Hepatocyte (in vitro differentiated cells): ENCODE measurements around the gene TMEM9B. TPM values are rescaled to one million over a fixed set of nuclear protein-coding genes. Genes with fewer than 3 reads are reported as not detected.

Experiments used
- DNase-seq: peaks from one replicate; pipeline ENCODE4 v3.0.0-alpha.2; 2016; ENCODE audit warnings: low spot score
- H2AFZ ChIP-seq: fragments of 200-600 bp; sonication (generic); 2 replicates; pipeline ENCODE4 v1.6.0; 2016; ENCODE audit warnings: antibody characterized with exemption, mild to moderate bottlenecking
- H3K27ac ChIP-seq: fragments of 200-600 bp; sonication (generic); 2 replicates; pipeline ENCODE4 v1.5.1; 2016; ENCODE audit warnings: mild to moderate bottlenecking
- H3K27me3 ChIP-seq: fragments of 200-600 bp; sonication (generic); 2 replicates; pipeline ENCODE4 v1.6.1; 2016
- H3K36me3 ChIP-seq: fragments of 200-600 bp; sonication (generic); replicated peaks from 2 replicates; pipeline ENCODE4 v1.5.1; 2016; ENCODE audit warnings: low read depth; ENCODE audit not compliant: insufficient read depth
- H3K4me1 ChIP-seq: fragments of 200-600 bp; sonication (generic); 2 replicates; pipeline ENCODE4 v1.5.1; 2016; ENCODE audit warnings: mild to moderate bottlenecking, moderate library complexity; ENCODE audit not compliant: insufficient read depth
- H3K4me2 ChIP-seq: fragments of 200-600 bp; sonication (generic); 2 replicates; pipeline ENCODE4 v1.6.0; 2016
- H3K4me3 ChIP-seq: fragments of 200-600 bp; sonication (generic); 2 replicates; pipeline ENCODE4 v1.5.1; 2016; ENCODE audit warnings: mild to moderate bottlenecking
- H3K79me2 ChIP-seq: fragments of 200-600 bp; sonication (generic); 2 replicates; pipeline ENCODE4 v1.6.0; 2017; ENCODE audit warnings: mild to moderate bottlenecking
- H3K9me2 ChIP-seq: fragments of 200-600 bp; sonication (generic); replicated peaks from 2 replicates; pipeline ENCODE4 v1.6.0; 2017; ENCODE audit warnings: mild to moderate bottlenecking; ENCODE audit not compliant: insufficient read depth
- H3K9me3 ChIP-seq: fragments of 200-600 bp; sonication (generic); 2 replicates; pipeline ENCODE4 v1.5.1; 2016; ENCODE audit warnings: low read depth, mild to moderate bottlenecking
- H4K20me1 ChIP-seq: fragments of 200-600 bp; sonication (generic); 2 replicates; pipeline ENCODE4 v1.6.0; 2016; ENCODE audit warnings: mild to moderate bottlenecking; ENCODE audit not compliant: insufficient read depth, poor library complexity, severe bottlenecking
- EZH2 ChIP-seq: fragments of 200-600 bp; sonication (generic); IDR thresholded peaks from 2 replicates; pipeline ENCODE4 v1.6.1; 2016; ENCODE audit warnings: antibody characterized with exemption, mild to moderate bottlenecking, borderline replicate concordance
- EZH2phosphoT487 ChIP-seq: fragments of 200-600 bp; sonication (generic); IDR thresholded peaks from one replicate; pipeline ENCODE4 v1.6.1; 2018; ENCODE audit warnings: antibody characterized with exemption, mild to moderate bottlenecking, low read depth, moderate library complexity; ENCODE audit not compliant: unreplicated experiment, severe bottlenecking
- WGBS: methylation state at CpG from one replicate; pipeline ENCODE4 v1.1.6; 2016; ENCODE audit warnings: low lambda C conversion rate; ENCODE audit errors: missing lambda C conversion rate; 5-methylcytosine and 5-hydroxymethylcytosine counted together
- polyA plus RNA-seq: library from polyadenylated mRNA; unstranded; fragments of >200 nt; fragmentation: Nextera tagmentation; extraction: Ambion mirVana; gene quantifications from 2 replicates; pipeline ENCODE4 v1.2.1, GENCODE V29; 2016
- total RNA-seq: library from RNA; depleted of rRNA; stranded (reverse); fragments of >200 nt; gene quantifications from 2 replicates; pipeline ENCODE4 v1.2.3, GENCODE V29; 2014
- TF ChIP-seq, protein P1 (sequence below): fragments of 200-600 bp; sonication (generic); IDR thresholded peaks from 2 replicates; pipeline ENCODE4 v1.5.1; 2016; ENCODE audit warnings: antibody characterized with exemption, mild to moderate bottlenecking; ENCODE audit not compliant: poor library complexity

TMEM9B gene
- total and polyA plus RNA-seq, 2 experiments from 2014 or later: 47.4 to 69.6 TPM

DNA sequence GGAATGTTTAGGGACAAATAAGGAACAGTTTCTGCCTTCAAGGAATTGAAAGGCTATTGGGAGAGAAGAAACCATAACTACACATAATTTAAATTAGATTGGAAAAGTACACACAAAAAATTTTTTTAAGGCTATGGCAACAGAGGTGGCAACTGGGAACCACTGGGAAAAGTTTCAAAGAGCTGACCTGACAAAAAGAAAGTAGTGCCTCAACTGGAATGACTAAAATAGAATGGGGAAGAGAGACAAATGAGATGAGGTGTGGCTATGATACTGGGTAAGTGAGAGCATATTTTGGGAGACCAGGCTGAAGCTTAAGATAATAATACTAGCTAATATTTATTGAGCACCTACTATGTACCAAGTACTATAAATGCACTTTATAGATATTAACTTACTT is 56.1 kb downstream of the TMEM9B start:
- no peak overlapping the region for H3K27ac ChIP-seq
- peaks cover 3% of the 10 kb centered on the region for H3K27me3 ChIP-seq
- DNase-seq: no peak
- H3K4me3 ChIP-seq: no peak overlapping the region
- no peak for TF ChIP-seq EZH2phosphoT487
- TF ChIP-seq EZH2: no peak
- TF ChIP-seq, protein P1, sequence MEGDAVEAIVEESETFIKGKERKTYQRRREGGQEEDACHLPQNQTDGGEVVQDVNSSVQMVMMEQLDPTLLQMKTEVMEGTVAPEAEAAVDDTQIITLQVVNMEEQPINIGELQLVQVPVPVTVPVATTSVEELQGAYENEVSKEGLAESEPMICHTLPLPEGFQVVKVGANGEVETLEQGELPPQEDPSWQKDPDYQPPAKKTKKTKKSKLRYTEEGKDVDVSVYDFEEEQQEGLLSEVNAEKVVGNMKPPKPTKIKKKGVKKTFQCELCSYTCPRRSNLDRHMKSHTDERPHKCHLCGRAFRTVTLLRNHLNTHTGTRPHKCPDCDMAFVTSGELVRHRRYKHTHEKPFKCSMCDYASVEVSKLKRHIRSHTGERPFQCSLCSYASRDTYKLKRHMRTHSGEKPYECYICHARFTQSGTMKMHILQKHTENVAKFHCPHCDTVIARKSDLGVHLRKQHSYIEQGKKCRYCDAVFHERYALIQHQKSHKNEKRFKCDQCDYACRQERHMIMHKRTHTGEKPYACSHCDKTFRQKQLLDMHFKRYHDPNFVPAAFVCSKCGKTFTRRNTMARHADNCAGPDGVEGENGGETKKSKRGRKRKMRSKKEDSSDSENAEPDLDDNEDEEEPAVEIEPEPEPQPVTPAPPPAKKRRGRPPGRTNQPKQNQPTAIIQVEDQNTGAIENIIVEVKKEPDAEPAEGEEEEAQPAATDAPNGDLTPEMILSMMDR: no peak
- no peaks in the 10 kb centered on the region for H3K36me3 ChIP-seq
- H3K9me2 ChIP-seq: no peaks in the 10 kb centered on the region
- no peaks in the 10 kb centered on the region for H3K9me3 ChIP-seq
- peaks cover 14% of the 10 kb centered on the region for H3K4me1 ChIP-seq
- H4K20me1 ChIP-seq: no peaks in the 10 kb centered on the region
- H3K79me2 ChIP-seq: peaks cover 10% of the 10 kb centered on the region
- H2AFZ ChIP-seq: no peak overlapping the region
- no peak overlapping the region for H3K4me2 ChIP-seq

DNA sequence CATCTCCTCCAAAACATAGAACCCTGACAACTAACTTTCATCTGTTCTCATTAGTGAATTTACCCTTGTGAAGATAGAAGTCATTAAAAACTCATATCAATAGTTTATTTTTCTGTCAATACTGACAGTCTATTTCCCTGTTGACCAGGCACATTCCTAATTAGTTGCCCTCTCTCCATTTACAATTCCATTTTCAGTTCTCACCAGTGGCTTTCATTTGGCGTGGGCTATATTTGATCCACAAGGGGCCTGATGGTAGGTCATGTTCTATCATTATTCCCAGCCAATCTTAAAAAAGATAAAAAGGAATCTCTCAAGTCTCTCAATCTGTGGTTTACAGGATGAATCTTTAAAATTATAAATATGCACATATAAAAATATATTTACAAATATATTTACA is 57.1 kb downstream of the TMEM9B start:
- DNase-seq: no peak
- no peak overlapping the region for H3K4me3 ChIP-seq
- H3K36me3 ChIP-seq: no peaks in the 10 kb centered on the region
- H3K27me3 ChIP-seq: peaks cover 3% of the 10 kb centered on the region
- H3K4me1 ChIP-seq: peaks cover 9% of the 10 kb centered on the region
- TF ChIP-seq EZH2phosphoT487 (no peak), EZH2 (no peak)
- TF ChIP-seq, protein P1: no peak
- no peaks in the 10 kb centered on the region for H4K20me1 ChIP-seq
- no peaks in the 10 kb centered on the region for H3K9me2 ChIP-seq
- 89% methylated on average over 1 of the region's 1 CpG for WGBS
- no peak overlapping the region for H2AFZ ChIP-seq
- H3K9me3 ChIP-seq: no peaks in the 10 kb centered on the region
- no peak overlapping the region for H3K4me2 ChIP-seq
- H3K79me2 ChIP-seq: peaks cover 3% of the 10 kb centered on the region
- no peak overlapping the region for H3K27ac ChIP-seq

DNA sequence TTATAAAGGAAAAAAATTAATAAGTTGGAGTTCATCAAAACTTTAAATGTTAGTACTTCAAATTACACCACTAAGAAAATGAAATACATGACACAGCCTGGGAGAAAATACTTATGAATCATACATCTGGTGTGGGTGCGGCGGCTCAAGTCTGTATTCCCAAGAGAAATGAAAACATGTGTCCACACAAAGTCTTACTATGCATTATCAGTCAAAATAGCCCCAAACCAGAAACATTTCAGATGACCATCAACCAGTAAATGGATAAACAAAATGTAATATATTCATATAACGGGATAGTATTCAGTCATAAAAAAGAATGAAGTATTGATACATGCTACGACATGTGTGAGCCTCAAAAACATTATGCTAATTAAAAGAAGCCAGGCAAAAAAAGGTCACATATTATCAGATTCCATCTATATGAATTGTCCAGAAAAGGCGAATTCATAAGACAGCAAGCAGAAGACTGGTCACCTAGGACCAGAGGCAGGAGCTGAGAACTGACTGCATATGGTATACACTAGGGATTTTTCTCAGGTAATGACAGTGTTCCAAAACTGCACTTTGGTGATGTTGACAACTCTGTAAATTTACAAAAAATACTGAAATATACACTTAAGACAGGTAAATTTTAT is 58.6 kb downstream of the TMEM9B start:
- Histone ChIP-seq H3K27me3 (peaks cover 3% of the 10 kb centered on the region), H3K9me2 (no peaks in the 10 kb centered on the region), H2AFZ (no peak overlapping the region), H3K4me2 (no peak overlapping the region), H4K20me1 (no peaks in the 10 kb centered on the region), H3K4me1 (peaks cover 7% of the 10 kb centered on the region), H3K4me3 (no peak overlapping the region), H3K36me3 (no peaks in the 10 kb centered on the region), H3K9me3 (no peaks in the 10 kb centered on the region), H3K79me2 (no peaks in the 10 kb centered on the region), H3K27ac (no peak overlapping the region)
- no peak for DNase-seq
- 79% methylated on average over 5 of the region's 5 CpGs for WGBS
- TF ChIP-seq, protein P1: no peak
- no peak for TF ChIP-seq EZH2phosphoT487
- TF ChIP-seq EZH2: no peak
